GM19239 (cell line): ENCODE data around the gene KLHL26.

Experiments used
- DNase-seq: peaks from one replicate; pipeline ENCODE4 v3.0.0; 2011; ENCODE audit warnings: low spot score; ENCODE audit not compliant: insufficient read length
- FAIRE-seq: peaks from 2 replicates; lab custom pipeline; 2011; peaks lifted over from hg19 to GRCh38; lab: Jason Lieb, UNC

The KLHL26 gene

GRCh38 chr19:18709546-18709945, 72.7 kb downstream of the KLHL26 start:
- DNase-seq (no peak), FAIRE-seq (no peak)

GRCh38 chr19:18710186-18710585, 73.4 kb downstream of the KLHL26 start:
- DNase-seq, result no peak
- FAIRE-seq, result no peak

- FAIRE-seq, result no peak
Observed at GRCh38 chr19:18710996-18711751, 74.3 kb downstream of the KLHL26 start.

GRCh38 chr19:18711893-18712292, 75.1 kb downstream of the KLHL26 start:
- DNase-seq (no peak), FAIRE-seq (no peak)

More at GRCh38 chr19:18710996-18711751, 74.3 kb downstream of the KLHL26 start:
- DNase-seq, result no peak

- DNase-seq (no peak), FAIRE-seq (no peak)
Observed at GRCh38 chr19:18712981-18713380, 76.2 kb downstream of the KLHL26 start.

GRCh38 chr19:18713550-18714117, 76.8 kb downstream of the KLHL26 start:
- DNase-seq (no peak), FAIRE-seq (no peak)

- no peak for DNase-seq
- FAIRE-seq, result no peak
Observed at GRCh38 chr19:18715416-18715815, 78.6 kb downstream of the KLHL26 start.

GRCh38 chr19:18716857-18717256, 80.0 kb downstream of the KLHL26 start:
- FAIRE-seq (no peak), DNase-seq (no peak)

GRCh38 chr19:18717601-18718000, 80.8 kb downstream of the KLHL26 start:
- DNase-seq (no peak), FAIRE-seq (no peak)

- DNase-seq (no peak), FAIRE-seq (no peak)
Observed at GRCh38 chr19:18718015-18718526, 81.2 kb downstream of the KLHL26 start.

- no peak for DNase-seq
- no peak for FAIRE-seq
Observed at GRCh38 chr19:18718846-18719458, 82.1 kb downstream of the KLHL26 start.

- FAIRE-seq (no peak), DNase-seq (no peak)
Observed at GRCh38 chr19:18719541-18719940, 82.7 kb downstream of the KLHL26 start.
